Measurements from ENCODE around the gene ACSS3.
"Not testable (repeated sequence)": the region's sequence is repeated elsewhere in the genome, so short reads cannot be mapped to it uniquely, and the experiment has no call there.

Gene ACSS3

GRCh38 chr12:81094718-81095360 is 17.0 kb downstream of the ACSS3 start:
- DNase-seq (ENCODE audit: low read depth, low spot score): no peak

- peak; percentile 29 for DNase-seq (ENCODE audit: low read depth, low spot score)
Measured at GRCh38 chr12:81095501-81096232, 17.8 kb downstream of the ACSS3 start.

- no peak for DNase-seq (ENCODE audit: low read depth, low spot score)
Measured at GRCh38 chr12:81105687-81106086, 27.8 kb downstream of the ACSS3 start.

- DNase-seq (ENCODE audit: low read depth, low spot score): no peak
Measured at GRCh38 chr12:81114226-81114625, 36.3 kb downstream of the ACSS3 start.

GRCh38 chr12:81119069-81119468 is 41.2 kb downstream of the ACSS3 start:
- DNase-seq (ENCODE audit: low read depth, low spot score): not testable (repeated sequence)

- DNase-seq (ENCODE audit: low read depth, low spot score): no peak
Measured at GRCh38 chr12:81120961-81121360, 43.1 kb downstream of the ACSS3 start.

GRCh38 chr12:81123611-81124010 is 45.7 kb downstream of the ACSS3 start:
- no peak for DNase-seq (ENCODE audit: low read depth, low spot score)

- no peak for DNase-seq (ENCODE audit: low read depth, low spot score)
Measured at GRCh38 chr12:81125691-81126090, 47.8 kb downstream of the ACSS3 start.

- DNase-seq (ENCODE audit: low read depth, low spot score): peak; percentile 67
Measured at GRCh38 chr12:81128930-81129554, 51.2 kb downstream of the ACSS3 start.

GRCh38 chr12:81136519-81136918 is 58.6 kb downstream of the ACSS3 start:
- DNase-seq (ENCODE audit: low read depth, low spot score): no peak

GRCh38 chr12:81137801-81138200 is 59.9 kb downstream of the ACSS3 start:
- no peak for DNase-seq (ENCODE audit: low read depth, low spot score)

GRCh38 chr12:81141217-81141616 is 63.3 kb downstream of the ACSS3 start:
- no peak for DNase-seq (ENCODE audit: low read depth, low spot score)

GRCh38 chr12:81143057-81143456 is 65.2 kb downstream of the ACSS3 start:
- no peak for DNase-seq (ENCODE audit: low read depth, low spot score)

GRCh38 chr12:81146228-81147225 is 68.6 kb downstream of the ACSS3 start:
- DNase-seq (ENCODE audit: low read depth, low spot score): no peak

- DNase-seq (ENCODE audit: low read depth, low spot score): no peak
Measured at GRCh38 chr12:81147292-81147919, 69.5 kb downstream of the ACSS3 start.

GRCh38 chr12:81150382-81150781 is 72.5 kb downstream of the ACSS3 start:
- DNase-seq (ENCODE audit: low read depth, low spot score): no peak

- no peak for DNase-seq (ENCODE audit: low read depth, low spot score)
Measured at GRCh38 chr12:81159856-81160255, 82.0 kb downstream of the ACSS3 start.

- no peak for DNase-seq (ENCODE audit: low read depth, low spot score)
Measured at GRCh38 chr12:81161680-81162079, 83.8 kb downstream of the ACSS3 start.

- DNase-seq (ENCODE audit: low read depth, low spot score): no peak
Measured at GRCh38 chr12:81162391-81163136, 84.7 kb downstream of the ACSS3 start.

- DNase-seq (ENCODE audit: low read depth, low spot score): no peak
Measured at GRCh38 chr12:81164827-81165226, 86.9 kb downstream of the ACSS3 start.
